Body of pancreas (tissue), 4 donors: ENCODE measurements around the gene CDCP1. TPM values are rescaled to one million over a fixed set of nuclear protein-coding genes. Genes with fewer than 3 reads are reported as not detected.

ENCODE experiments used
- ATAC-seq: fragments of 150-250 bp; one replicate; pipeline ENCODE4 v1.9.1; 2016
- DNase-seq, 4 donors: peaks; one replicate each; pipeline ENCODE4 v3.0.0-alpha.2; 2019
- H3K27ac ChIP-seq, 4 donors: fragments of 200-600 bp; sonication (generic); 1 replicate in 3 of 4; 2 replicates in 1 of 4; pipeline versions ENCODE4 v1.5.1 to v1.6.1; 2016 to 2019; ENCODE audit warnings: mild to moderate bottlenecking in 1 of 4, mixed read lengths in 1 of 4, moderate library complexity in 1 of 4
- H3K27me3 ChIP-seq, 2 donors: fragments of 200-600 bp; sonication (generic); one replicate each; pipeline ENCODE4 v1.6.0; 2016; ENCODE audit warnings: mild to moderate bottlenecking in 1 of 2
- H3K36me3 ChIP-seq, 2 donors: fragments of 200-600 bp; sonication (generic); replicated peaks in 1 of 2; 2 replicates each; pipeline ENCODE4 v1.5.1; 2016; ENCODE audit warnings: low read depth in 2 of 2; ENCODE audit not compliant: insufficient read depth in 1 of 2
- H3K4me1 ChIP-seq: fragments of 200-600 bp; sonication (generic); one replicate; pipeline ENCODE4 v1.6.0; 2016
- H3K4me3 ChIP-seq, 2 donors: fragments of 200-600 bp; sonication (generic); 1 replicate in 1 of 2; 2 replicates in 1 of 2; pipeline ENCODE4 v1.5.1; 2016 to 2019
- H3K9me3 ChIP-seq, 3 donors: fragments of 200-600 bp; sonication (generic); 1 replicate in 2 of 3; 2 replicates in 1 of 3; pipeline ENCODE4 v1.5.1; 2016
- CTCF ChIP-seq, 7 experiments: fragments of 450-650 bp in 4 of 7; fragments of 200-600 bp in 3 of 7; sonication (generic) in 3 of 7; IDR thresholded peaks; one replicate each; pipeline ENCODE4 v1.5.1; 2016 to 2019; ENCODE audit warnings: antibody characterized with exemption in 7 of 7
- POLR2A ChIP-seq, 3 donors: fragments of 450-650 bp; IDR thresholded peaks; one replicate each; pipeline ENCODE4 v1.6.1; 2016; ENCODE audit warnings: antibody characterized with exemption in 3 of 3, mild to moderate bottlenecking in 2 of 3
- WGBS, 2 donors: methylation state at CpG; one replicate each; pipeline ENCODE4 v1.1.5; 2017; 5-methylcytosine and 5-hydroxymethylcytosine counted together
- intact Hi-C: fragments of 100-400 bp; cut with DNase I; formaldehyde crosslinking; loops from one replicate; pipeline ENCODE4 v1.15.1; 2023
- total RNA-seq, 2 donors: library from RNA; depleted of rRNA; stranded (reverse); fragments of >200 nt; gene quantifications; one replicate each; pipeline ENCODE4 v1.1.0, GENCODE V29; 2016

The CDCP1 gene
- total RNA-seq, 2 donors from 2014 or later = 6.2 to 6.3 TPM

GRCh38 chr3:45132568-45133211 is 13.5 kb downstream of the CDCP1 start:
- DNase-seq = no peak
- intact Hi-C loops = no loop called here
- WGBS, 2 donors = 83 to 91% methylated on average over 3 to 5 of the region's 5 CpGs

GRCh38 chr3:45131201-45131600 is 15.0 kb downstream of the CDCP1 start:
- intact Hi-C loops = no loop called here
- ATAC-seq (no peak), DNase-seq (no peak)
- WGBS, 2 donors = 86 to 91% methylated on average over 2 of the region's 2 CpGs
- no peak for TF ChIP-seq POLR2A (IDR thresholded peaks at IDR 0.05)
- no peak for TF ChIP-seq CTCF (IDR thresholded peaks at IDR 0.05)
- no peak overlapping the region for H3K4me3 ChIP-seq
- peaks cover 9% of the 10 kb centered on the region for H3K4me1 ChIP-seq
- H3K27me3 ChIP-seq = no peaks in the 10 kb centered on the region
- H3K36me3 ChIP-seq = no peaks in the 10 kb centered on the region
- no peaks in the 10 kb centered on the region for H3K9me3 ChIP-seq
- no peak overlapping the region for H3K27ac ChIP-seq

More at GRCh38 chr3:45132568-45133211, 13.5 kb downstream of the CDCP1 start:
- TF ChIP-seq POLR2A (IDR thresholded peaks at IDR 0.05) = no peak
- no peaks in the 10 kb centered on the region for H3K27me3 ChIP-seq
- no peaks in the 10 kb centered on the region for H3K9me3 ChIP-seq
- peaks cover 11% of the 10 kb centered on the region for H3K4me1 ChIP-seq
- H3K4me3 ChIP-seq = no peak overlapping the region
- no peak for ATAC-seq
- no peaks in the 10 kb centered on the region for H3K36me3 ChIP-seq
- H3K27ac ChIP-seq = no peak overlapping the region

- Histone ChIP-seq H3K27ac (no peak overlapping the region), H3K4me1 (peaks cover 13% of the 10 kb centered on the region), H3K36me3 (no peaks in the 10 kb centered on the region), H3K4me3 (no peak overlapping the region), H3K27me3 (no peaks in the 10 kb centered on the region), H3K9me3 (no peaks in the 10 kb centered on the region)
- WGBS, 2 donors = 73% methylated on average over 3 of the region's 3 CpGs
- intact Hi-C loops = no loop called here
- no peak for TF ChIP-seq CTCF (IDR thresholded peaks at IDR 0.05)
- no peak for TF ChIP-seq POLR2A (IDR thresholded peaks at IDR 0.05)
- DNase-seq (no peak), ATAC-seq (no peak)
Observed at GRCh38 chr3:45130476-45130875, 15.7 kb downstream of the CDCP1 start.

- no peak for ATAC-seq
- Histone ChIP-seq H3K27me3 (no peaks in the 10 kb centered on the region), H3K36me3 (no peaks in the 10 kb centered on the region), H3K4me3 (no peak overlapping the region), H3K9me3 (no peaks in the 10 kb centered on the region), H3K4me1 (peaks cover 28% of the 10 kb centered on the region), H3K27ac (no peak overlapping the region)
- TF ChIP-seq CTCF (IDR thresholded peaks at IDR 0.05) (no peak), POLR2A (IDR thresholded peaks at IDR 0.05) (no peak)
- intact Hi-C loops = no loop called here
- no peak for DNase-seq
- 82 to 90% methylated on average over 4 of the region's 4 CpGs for WGBS, 2 donors
Observed at GRCh38 chr3:45128950-45129349, 17.2 kb downstream of the CDCP1 start.

GRCh38 chr3:45127130-45127822 is 18.9 kb downstream of the CDCP1 start:
- Histone ChIP-seq H3K36me3 (no peaks in the 10 kb centered on the region), H3K4me3 (no peak overlapping the region), H3K9me3 (no peaks in the 10 kb centered on the region), H3K4me1 (peaks cover 39% of the 10 kb centered on the region), H3K27me3 (no peaks in the 10 kb centered on the region), H3K27ac (no peak overlapping the region)
- no peak for ATAC-seq
- no peak for TF ChIP-seq CTCF (IDR thresholded peaks at IDR 0.05)
- no peak for TF ChIP-seq POLR2A (IDR thresholded peaks at IDR 0.05)
- no peak for DNase-seq
- intact Hi-C loops = no loop called here
- 83 to 87% methylated on average over 3 of the region's 3 CpGs for WGBS, 2 donors
